HG02642 (cell line): Measurements from ENCODE around the gene PCYT1B.

Experiments
- ATAC-seq: cut with Tn5 transposase; IDR thresholded peaks from one replicate; pipeline ENCODE4 v1.9.1; 2021; ENCODE audit warnings: mild to moderate bottlenecking; ENCODE audit not compliant: unreplicated experiment, poor library complexity

Gene PCYT1B

GRCh38 chrX:24542756-24543155, 104.4 kb downstream of the PCYT1B start:
- ATAC-seq, result no peak

- ATAC-seq, result no peak
Observed at GRCh38 chrX:24536551-24536950, 110.6 kb downstream of the PCYT1B start.

- ATAC-seq, result no peak
Observed at GRCh38 chrX:24528605-24529004, 118.5 kb downstream of the PCYT1B start.

- ATAC-seq, result no peak
Observed at GRCh38 chrX:24526616-24527015, 120.5 kb downstream of the PCYT1B start.

- no peak for ATAC-seq
Observed at GRCh38 chrX:24525455-24525854, 121.7 kb downstream of the PCYT1B start.

GRCh38 chrX:24520472-24520871, 126.7 kb downstream of the PCYT1B start:
- no peak for ATAC-seq

GRCh38 chrX:24515447-24515846, 131.7 kb downstream of the PCYT1B start:
- no peak for ATAC-seq

GRCh38 chrX:24513416-24513815, 133.7 kb downstream of the PCYT1B start:
- ATAC-seq, result peak; percentile 88

- no peak for ATAC-seq
Observed at GRCh38 chrX:24508375-24508774, 138.8 kb downstream of the PCYT1B start.
